ENCODE measurements around the gene SLC36A3. TPM values are rescaled to one million over a fixed set of nuclear protein-coding genes. Genes with fewer than 3 reads are reported as not detected.
"Not testable (repeated sequence)": the region's sequence is repeated elsewhere in the genome, so short reads cannot be mapped to it uniquely, and the experiment has no call there.

Gene SLC36A3
- total and polyA plus RNA-seq, 2 of the 8 experiments (the other 6 are each of a cell fraction or from before 2014, with no cell fraction given), result not detected

GRCh38 chr5:151240924-151241635 lies 62.5 kb downstream of the SLC36A3 start (continued):
- TF ChIP-seq, protein P1, sequence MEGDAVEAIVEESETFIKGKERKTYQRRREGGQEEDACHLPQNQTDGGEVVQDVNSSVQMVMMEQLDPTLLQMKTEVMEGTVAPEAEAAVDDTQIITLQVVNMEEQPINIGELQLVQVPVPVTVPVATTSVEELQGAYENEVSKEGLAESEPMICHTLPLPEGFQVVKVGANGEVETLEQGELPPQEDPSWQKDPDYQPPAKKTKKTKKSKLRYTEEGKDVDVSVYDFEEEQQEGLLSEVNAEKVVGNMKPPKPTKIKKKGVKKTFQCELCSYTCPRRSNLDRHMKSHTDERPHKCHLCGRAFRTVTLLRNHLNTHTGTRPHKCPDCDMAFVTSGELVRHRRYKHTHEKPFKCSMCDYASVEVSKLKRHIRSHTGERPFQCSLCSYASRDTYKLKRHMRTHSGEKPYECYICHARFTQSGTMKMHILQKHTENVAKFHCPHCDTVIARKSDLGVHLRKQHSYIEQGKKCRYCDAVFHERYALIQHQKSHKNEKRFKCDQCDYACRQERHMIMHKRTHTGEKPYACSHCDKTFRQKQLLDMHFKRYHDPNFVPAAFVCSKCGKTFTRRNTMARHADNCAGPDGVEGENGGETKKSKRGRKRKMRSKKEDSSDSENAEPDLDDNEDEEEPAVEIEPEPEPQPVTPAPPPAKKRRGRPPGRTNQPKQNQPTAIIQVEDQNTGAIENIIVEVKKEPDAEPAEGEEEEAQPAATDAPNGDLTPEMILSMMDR (IDR thresholded peaks at IDR 0.05; ENCODE audit: control extremely low read depth in 1 of 3, insufficient read depth in 1 of 3, low read depth in 1 of 3, low read length in 3 of 3), result no peak
- no peak for TF ChIP-seq TBP (IDR thresholded peaks at IDR 0.05; ENCODE audit: low read depth, low read length)

DNA sequence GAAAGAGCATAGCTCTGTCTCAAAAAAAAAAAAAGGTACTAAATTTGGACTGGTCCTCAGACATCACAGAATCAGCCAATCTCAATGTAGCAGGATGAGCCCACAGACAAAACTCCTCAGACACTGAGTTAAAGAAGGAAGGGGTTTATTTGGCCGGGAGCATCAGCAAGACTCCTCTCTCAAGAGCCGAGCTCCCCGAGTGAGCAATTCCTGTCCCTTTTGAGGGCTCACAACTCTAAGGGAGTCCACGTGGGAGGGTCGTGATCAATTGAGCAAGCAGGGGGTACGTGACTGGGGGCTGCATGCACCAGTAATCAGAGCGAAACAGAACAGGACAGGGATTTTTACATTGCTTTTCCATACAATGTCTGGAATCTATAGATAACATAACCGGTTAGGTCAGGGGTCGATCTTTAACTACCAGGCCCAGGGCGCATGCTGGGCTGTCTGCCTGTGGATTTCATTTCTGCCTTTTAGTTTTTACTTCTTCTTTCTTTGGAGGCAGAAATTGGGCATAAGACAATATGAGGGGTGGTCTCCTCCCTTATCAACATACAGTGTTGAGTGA lies 63.2 kb downstream of the SLC36A3 start:
- H3K36me3 ChIP-seq (ENCODE audit: control insufficient read depth in 2 of 4, insufficient read depth in 4 of 4, low read length in 3 of 4); H3K79me2 ChIP-seq (ENCODE audit: control insufficient read depth in 1 of 2, insufficient read depth in 2 of 2, low read length in 2 of 2); POLR2A ChIA-PET (ENCODE audit: partially characterized antibody); H2BK15ac ChIP-seq (ENCODE audit: low read length); H3K9me3 ChIP-seq (ENCODE audit: insufficient read depth in 2 of 2, low read depth in 1 of 2, low read length in 1 of 2); H4K8ac ChIP-seq (ENCODE audit: extremely low read depth, insufficient read depth, low read length); H3K4me2 ChIP-seq (ENCODE audit: insufficient read depth in 1 of 2, low read depth in 2 of 2, low read length in 2 of 2); H4K5ac ChIP-seq (ENCODE audit: insufficient read length, low read depth, low read length); H2AK5ac ChIP-seq (ENCODE audit: low read depth, low read length); H3K9ac ChIP-seq (replicated peaks in 1 of 4; ENCODE audit: extremely low read depth in 1 of 4, low read depth in 3 of 4, low read length in 3 of 4); DNase-seq (ENCODE audit: low read depth in 1 of 2, low spot score in 2 of 2); H3K23me2 ChIP-seq (ENCODE audit: low read depth, low read length); H4K91ac ChIP-seq (replicated peaks; ENCODE audit: insufficient read length, low read length); H2BK5ac ChIP-seq (ENCODE audit: low read depth, low read length); H4K20me1 ChIP-seq (replicated peaks in 1 of 2; ENCODE audit: control insufficient read depth in 1 of 2, insufficient read depth in 2 of 2, low read length in 2 of 2); H2AFZ ChIP-seq (ENCODE audit: low read length); H2BK120ac ChIP-seq (replicated peaks; ENCODE audit: low read depth, low read length); H3K4me3 ChIP-seq (ENCODE audit: extremely low read depth in 1 of 4, insufficient read depth in 2 of 4, low read depth in 3 of 4, low read length in 4 of 4); H3K56ac ChIP-seq (replicated peaks; ENCODE audit: insufficient read length, low read depth, low read length); H3K18ac ChIP-seq (ENCODE audit: extremely low read depth, low read length); H3K27ac ChIP-seq (ENCODE audit: low read depth, low read length); H3K79me1 ChIP-seq (ENCODE audit: low read depth, low read length); H3K4ac ChIP-seq (replicated peaks; ENCODE audit: insufficient read length, low read depth, low read length); H3K23ac ChIP-seq (ENCODE audit: insufficient read length); FAIRE-seq; H2BK20ac ChIP-seq (ENCODE audit: low read length); H2BK12ac ChIP-seq (ENCODE audit: low read depth, low read length); H3K14ac ChIP-seq (ENCODE audit: insufficient read length); H3K27me3 ChIP-seq (replicated peaks in 1 of 4; ENCODE audit: control insufficient read depth in 3 of 4, extremely low read depth in 1 of 4, insufficient read depth in 3 of 4, low read length in 3 of 4): not testable (repeated sequence)
- CTCF ChIA-PET (ENCODE audit: partially characterized antibody), result interaction anchor here (0.6 to 7.4 kb wide), 11 partner anchors 10 to 412 kb away, joined by 4 to 75 read pairs (median 20); partner anchors contain the start of genes CCDC69 and GM2A
- WGBS, 2 experiments (ENCODE audit: extremely low coverage in 1 of 2, insufficient coverage in 1 of 2, insufficient read length in 1 of 2, insufficient replicate concordance in 2 of 2, low coverage in 1 of 2, low lambda C conversion rate in 2 of 2, missing lambda C conversion rate in 1 of 2), result 86% methylated on average over 10 of the region's 10 CpGs; no CpG with 5 or more reads in 1 of the 2 experiments
- H3K4me1 ChIP-seq (replicated peaks in 1 of 4; ENCODE audit: control insufficient read depth in 3 of 4, insufficient read depth in 4 of 4, low read length in 3 of 4), result peaks cover 3 to 11% (median 7%) of the 10 kb centered on the region in 4 experiments; a peak in 6 of 7 replicates

Measured in H1 (cell line).